ENCODE results near the gene MASTL.

Gene MASTL

DNA sequence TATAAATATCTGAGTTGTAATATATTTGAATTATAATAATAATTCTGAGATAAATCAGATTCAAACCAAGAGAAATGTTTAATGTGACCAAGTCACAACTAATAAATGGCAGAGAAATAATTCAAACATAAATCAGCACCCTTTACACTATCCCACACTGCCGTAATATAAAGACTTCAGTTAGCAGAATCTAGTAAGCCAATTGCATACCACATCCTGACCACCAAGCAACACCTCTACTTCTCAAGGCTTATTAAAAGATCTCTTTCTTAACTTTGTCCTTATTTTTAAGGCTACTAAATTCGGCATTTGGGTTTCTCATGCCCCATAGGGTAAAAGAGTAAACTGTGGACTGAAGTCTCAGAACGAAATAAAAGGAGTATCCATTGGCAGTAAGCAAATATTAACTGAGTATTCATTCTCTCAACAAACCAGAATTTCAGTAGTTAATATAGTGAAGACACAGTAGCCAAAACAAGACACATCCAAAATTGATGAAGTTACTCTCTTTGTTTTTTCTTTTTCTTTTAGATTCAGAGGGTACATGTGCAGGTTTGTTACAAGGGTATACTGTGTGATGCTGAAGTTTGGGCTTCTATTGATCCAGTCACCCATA lies 70.6 kb downstream of the MASTL start:
- DNase-seq = no peak

DNA sequence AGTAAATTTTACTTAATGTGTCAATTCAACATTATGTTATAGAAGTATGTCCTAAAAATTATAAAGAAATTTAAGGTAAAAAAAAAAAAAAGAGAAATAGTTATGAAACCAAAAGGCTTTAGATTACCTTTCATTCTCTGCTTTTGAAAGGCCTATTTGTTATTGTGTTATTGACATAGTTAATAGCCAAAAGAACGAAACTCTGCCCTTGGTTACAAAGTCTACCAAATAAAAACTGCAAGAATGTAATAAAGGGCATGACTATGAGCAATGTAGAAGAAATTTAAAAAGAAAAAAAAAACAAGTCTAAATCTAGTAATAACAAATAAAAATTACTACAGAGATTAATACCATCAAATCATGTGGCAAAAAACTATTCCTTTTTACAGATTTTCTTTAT lies 74.9 kb downstream of the MASTL start:
- no peak for DNase-seq

DNA sequence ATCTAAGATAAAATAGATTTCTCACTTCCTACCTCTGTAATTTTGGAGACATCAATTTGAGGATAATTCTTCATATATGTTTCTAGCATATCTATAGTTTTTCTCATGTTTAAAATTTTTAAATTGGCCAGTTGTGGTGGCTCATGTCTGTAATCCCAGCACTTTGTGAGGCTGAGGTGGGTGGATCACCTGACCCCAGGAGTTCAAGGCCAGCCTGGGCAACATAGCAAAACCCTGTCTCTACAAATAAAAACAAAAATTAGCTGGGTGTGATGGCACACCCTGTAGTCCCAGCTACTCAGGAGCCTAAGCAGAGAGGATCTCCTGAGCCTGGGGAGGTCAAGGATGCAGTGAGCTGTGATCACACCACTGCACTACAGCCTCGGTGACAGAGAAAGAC lies 80.6 kb downstream of the MASTL start:
- DNase-seq = no peak
